ENCODE results near the gene SH3RF3.
A peak's percentile ranks its signal among the peaks of the same experiment; 100 is the strongest.

SH3RF3 gene

GRCh38 chr2:109305490-109306167 is 176.6 kb downstream of the SH3RF3 start:
- DNase-seq (ENCODE audit: low read depth in 2 of 2) = no peak

GRCh38 chr2:109306190-109306589 is 177.2 kb downstream of the SH3RF3 start:
- no peak for DNase-seq (ENCODE audit: low read depth in 2 of 2)

DNA sequence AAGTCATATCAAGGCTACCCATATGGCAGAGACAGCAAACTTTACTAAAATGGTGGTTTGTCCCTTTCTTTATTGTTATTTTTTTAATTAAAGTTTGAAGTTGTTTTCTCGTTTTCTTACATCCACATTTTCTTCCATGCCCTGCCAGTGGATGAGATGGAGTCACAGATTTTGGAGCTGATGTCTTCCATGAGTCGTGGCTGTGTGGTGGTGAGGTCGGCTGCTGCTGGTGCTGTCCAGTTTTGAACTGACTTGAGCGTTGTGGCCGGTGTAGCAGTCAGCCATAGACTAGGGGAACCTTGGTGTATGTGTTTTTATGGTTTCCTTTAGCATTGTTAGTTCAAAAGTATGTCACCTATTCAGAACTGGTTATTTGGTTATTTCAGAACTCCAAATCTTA is 182.8 kb downstream of the SH3RF3 start:
- DNase-seq (ENCODE audit: low read depth in 2 of 2) = no peak

- DNase-seq (ENCODE audit: low read depth in 2 of 2) = no peak
These were observed 183.9 kb downstream of the SH3RF3 start for GRCh38 chr2:109312902-109313301.

DNA sequence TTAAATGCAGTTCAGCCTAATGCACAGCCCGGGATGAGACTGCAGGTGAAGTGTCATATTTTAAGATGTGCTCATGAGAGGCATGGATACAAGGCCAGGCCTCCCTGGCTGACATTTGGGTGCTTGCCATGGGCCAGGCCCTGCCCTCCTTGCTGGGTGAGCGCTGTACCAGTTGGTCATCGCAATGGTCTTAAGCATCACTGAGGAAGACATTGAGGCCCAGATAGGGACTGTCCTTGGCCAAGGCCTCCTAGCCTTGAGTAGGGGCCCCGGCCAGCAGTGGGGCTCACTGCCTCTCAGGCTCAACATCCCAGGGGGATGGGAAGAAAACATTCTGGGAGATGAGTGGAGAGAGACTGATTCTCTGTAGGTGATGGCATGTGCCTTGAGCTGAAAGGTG is 184.3 kb downstream of the SH3RF3 start:
- DNase-seq (ENCODE audit: low read depth in 2 of 2) = no peak

- DNase-seq (ENCODE audit: low read depth in 2 of 2) = no peak
These were observed 187.1 kb downstream of the SH3RF3 start for GRCh38 chr2:109316091-109316490.

- DNase-seq (ENCODE audit: low read depth in 2 of 2) = no peak
These were observed 188.6 kb downstream of the SH3RF3 start for GRCh38 chr2:109317471-109318095.

DNA sequence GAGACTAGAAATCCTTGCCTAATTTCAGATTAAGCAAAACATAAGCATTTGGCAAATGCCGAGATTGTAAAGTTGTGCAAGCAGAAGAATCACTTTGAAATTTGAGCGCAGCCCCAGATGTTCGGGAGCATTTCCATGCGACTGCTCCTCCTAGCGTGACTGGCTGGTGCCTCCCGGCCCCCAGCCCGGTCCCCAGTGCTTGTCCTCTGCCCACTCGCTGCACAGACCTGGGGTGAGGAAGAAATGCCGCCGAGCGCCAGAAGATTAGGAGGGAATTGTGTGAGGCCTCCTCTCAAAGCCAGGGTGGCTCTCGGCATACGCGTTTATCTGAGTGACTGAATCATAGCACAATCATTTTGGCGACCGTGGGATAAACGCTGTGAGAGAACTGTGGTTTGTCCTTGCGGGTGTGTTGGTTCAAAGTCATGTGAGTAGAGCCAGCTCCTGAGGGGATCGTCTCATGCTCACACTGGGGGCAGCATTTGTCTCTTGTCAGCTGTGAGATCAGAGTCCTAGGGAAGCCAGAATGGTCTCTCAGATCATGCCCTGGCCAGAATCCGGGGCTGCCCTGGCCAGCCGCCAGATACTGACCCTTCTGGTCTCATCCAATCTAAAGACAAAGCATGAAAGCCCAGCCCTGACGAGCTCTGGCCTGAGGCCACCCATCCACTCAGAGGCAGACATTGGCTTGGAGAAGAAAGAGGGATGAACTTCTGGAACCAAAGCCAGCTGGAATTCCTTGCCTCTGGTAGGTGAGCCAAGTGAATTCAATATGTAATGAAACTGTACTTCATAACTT is 189.3 kb downstream of the SH3RF3 start:
- DNase-seq (ENCODE audit: low read depth in 2 of 2) = peak; percentile 57 to 64

DNA sequence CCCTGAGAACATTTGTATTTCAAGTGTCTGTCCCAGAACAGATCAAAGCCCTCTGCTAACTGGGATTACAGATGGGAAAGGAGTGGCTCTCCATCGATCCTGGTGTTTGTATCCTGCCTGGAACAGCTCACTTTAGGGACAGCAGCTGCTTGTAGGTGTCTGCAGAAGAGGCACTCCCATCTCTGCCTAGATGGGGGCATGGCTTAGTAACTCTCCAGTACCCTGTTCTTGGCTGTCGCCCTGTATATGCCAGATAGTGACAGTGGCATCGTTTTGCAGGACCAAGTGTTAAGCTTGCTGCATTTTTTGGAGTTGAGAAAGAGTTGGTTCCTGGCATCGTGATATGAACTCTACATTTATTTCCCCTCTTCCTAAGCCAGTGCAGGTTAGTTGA is 189.9 kb downstream of the SH3RF3 start:
- DNase-seq (ENCODE audit: low read depth in 2 of 2) = no peak

- DNase-seq (ENCODE audit: low read depth in 2 of 2) = no peak
These were observed 191.4 kb downstream of the SH3RF3 start for GRCh38 chr2:109320195-109320922.

GRCh38 chr2:109321570-109321969 is 192.6 kb downstream of the SH3RF3 start:
- DNase-seq (ENCODE audit: low read depth in 2 of 2) = no peak

- DNase-seq (ENCODE audit: low read depth in 2 of 2) = peak; percentile 75 to 77
These were observed 193.1 kb downstream of the SH3RF3 start for GRCh38 chr2:109322111-109322510.

- DNase-seq (ENCODE audit: low read depth in 2 of 2) = no peak
These were observed 193.6 kb downstream of the SH3RF3 start for GRCh38 chr2:109322641-109323040.

DNA sequence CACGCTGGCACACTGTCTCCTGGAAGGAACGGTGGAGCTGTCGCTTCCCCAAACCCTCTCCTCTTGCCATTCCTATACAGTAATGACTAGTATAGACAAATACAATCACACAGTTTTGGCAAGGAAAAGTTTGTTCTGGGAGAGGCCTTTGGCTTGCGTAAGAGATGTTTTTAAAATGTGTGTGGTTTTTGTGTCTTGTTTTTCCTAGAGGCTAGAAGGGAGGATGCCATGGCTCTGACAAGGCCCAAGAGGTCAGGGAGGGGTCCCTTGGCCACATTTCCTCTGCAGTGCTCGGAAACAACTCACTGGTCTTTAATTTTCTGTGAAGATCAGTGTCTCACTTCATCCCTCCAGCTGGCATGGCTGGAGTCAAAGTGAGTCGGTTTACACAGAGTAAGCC is 195.9 kb downstream of the SH3RF3 start:
- DNase-seq (ENCODE audit: low read depth in 2 of 2) = peak; percentile 64 to 66

- DNase-seq (ENCODE audit: low read depth in 2 of 2) = no peak
These were observed 196.6 kb downstream of the SH3RF3 start for GRCh38 chr2:109325570-109325969.

DNA sequence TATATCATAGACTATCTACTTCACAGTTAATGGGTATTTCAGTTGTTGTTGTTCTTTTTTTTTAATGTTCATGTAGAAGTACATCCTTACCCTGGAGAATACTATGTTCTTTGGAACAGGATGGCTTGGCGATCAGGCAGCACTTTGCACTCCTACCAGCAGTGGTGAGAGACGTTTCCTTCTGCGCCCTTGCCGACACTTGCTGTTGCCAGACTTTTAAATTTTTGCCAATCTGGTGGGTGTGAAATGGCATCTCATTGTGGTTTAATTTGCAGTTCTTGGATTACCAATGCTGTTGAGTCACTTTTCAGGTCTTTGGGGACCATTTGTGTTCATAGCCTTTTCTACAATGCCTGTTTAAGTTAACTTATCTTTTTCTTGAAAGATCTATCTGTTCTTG is 197.3 kb downstream of the SH3RF3 start:
- no peak for DNase-seq (ENCODE audit: low read depth in 2 of 2)

GRCh38 chr2:109330056-109330455 is 201.1 kb downstream of the SH3RF3 start:
- DNase-seq (ENCODE audit: low read depth in 2 of 2) = peak; percentile 44 to 50

DNA sequence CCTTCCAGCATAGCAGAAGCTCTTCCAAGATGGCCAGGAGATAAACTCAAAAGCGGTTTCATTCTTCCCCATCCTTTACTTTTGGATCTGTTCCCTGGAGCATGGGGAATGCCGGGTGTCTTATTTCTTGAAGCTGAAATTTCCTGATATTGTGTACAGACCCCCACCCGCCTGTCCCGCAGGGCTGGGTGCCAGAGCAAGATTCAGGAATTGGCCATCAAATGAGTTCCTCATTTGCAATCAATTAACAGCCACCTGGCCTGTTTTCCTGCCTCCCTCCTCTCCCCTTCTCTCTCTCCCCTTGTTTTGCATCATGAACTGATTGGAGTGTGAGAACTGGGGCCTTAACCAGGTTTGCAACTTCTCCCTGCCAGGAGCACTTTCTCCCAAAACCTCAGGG is 202.1 kb downstream of the SH3RF3 start:
- DNase-seq (ENCODE audit: low read depth in 2 of 2) = peak; percentile 63 to 74

DNA sequence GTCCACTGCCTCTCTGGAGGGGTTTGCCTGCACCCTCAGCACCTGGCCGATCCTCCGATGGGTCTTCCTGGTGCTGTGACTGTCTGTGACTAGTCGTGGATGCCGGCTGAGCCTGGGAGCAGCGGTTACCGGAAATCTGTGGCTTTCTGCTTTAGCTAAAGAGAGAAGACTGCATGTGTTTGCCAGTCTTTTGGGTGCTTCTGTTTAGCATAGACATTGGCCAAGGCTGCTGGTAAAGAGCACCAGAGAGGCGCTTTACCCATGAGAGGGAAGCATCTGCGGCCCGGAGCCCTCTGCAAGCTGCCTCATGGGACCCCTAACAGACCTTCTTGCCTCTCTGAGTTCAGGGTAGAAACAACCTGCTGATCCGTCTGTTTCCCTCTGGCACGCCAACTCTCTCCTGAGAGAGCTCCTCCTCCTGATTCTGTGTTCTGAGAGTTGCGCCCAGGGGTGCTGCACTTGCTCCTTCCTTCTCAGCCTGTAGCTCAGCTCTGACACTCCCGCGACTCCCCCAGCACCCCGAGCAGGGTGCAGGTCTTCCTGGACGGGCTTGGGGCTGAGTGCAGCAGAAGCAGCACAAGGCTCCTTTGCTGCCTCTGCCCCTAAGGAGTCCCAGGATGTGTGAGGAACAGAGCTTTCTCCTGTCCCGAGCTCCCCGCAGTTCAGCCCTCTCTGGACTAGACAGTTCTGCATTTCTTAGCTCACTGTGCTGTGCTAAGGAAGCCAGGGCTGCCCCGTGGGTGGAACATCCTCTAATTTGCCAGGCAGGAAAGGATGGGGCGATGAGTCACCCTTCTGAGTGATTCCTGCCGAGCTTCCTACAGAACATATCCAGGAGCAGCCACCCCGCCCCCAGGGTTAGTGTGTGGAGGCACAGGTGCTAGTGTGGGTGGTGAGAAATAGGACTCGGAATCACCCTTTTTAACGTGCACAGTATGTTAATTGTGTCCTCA is 203.2 kb downstream of the SH3RF3 start:
- peak; percentile 74 to 76 for DNase-seq (ENCODE audit: low read depth in 2 of 2)

- no peak for DNase-seq (ENCODE audit: low read depth in 2 of 2)
These were observed 203.9 kb downstream of the SH3RF3 start for GRCh38 chr2:109332880-109333279.

Measured in fibroblast of skin of left biceps (primary cell).